PFSK-1 (cell line): ENCODE data around the gene FYB1.
A peak's percentile ranks its signal among the peaks of the same experiment; 100 is the strongest.

Experiments
- FOXP2 ChIP-seq: optimal IDR thresholded peaks from 2 replicates; pipeline ENCODE3; 2011; ENCODE audit warnings: borderline replicate concordance, control low read depth, inconsistent platforms; ENCODE audit not compliant: insufficient read depth; ENCODE audit errors: extremely low read length, extremely low read depth
- POLR2AphosphoS5 ChIP-seq: IDR thresholded peaks from 2 replicates; pipeline ENCODE4 v1.6.1; 2012; ENCODE audit warnings: low read depth, mild to moderate bottlenecking, control low read depth, low read length, moderate library complexity
- REST ChIP-seq, 2 experiments: IDR thresholded peaks; 2 replicates each; pipeline versions ENCODE4 v1.6.1 to v1.8.0; 2011 to 2012; ENCODE audit warnings: low read depth in 2 of 2, low read length in 2 of 2, control low read depth in 1 of 2, inconsistent platforms in 1 of 2, mild to moderate bottlenecking in 1 of 2, moderate library complexity in 1 of 2; ENCODE audit not compliant: insufficient read depth in 1 of 2
- SIN3A ChIP-seq: IDR thresholded peaks from 2 replicates; pipeline ENCODE4 v1.6.1; 2012; ENCODE audit warnings: mild to moderate bottlenecking, low read length, moderate library complexity, borderline replicate concordance; ENCODE audit not compliant: insufficient read depth
- TAF1 ChIP-seq: IDR thresholded peaks from 2 replicates; pipeline ENCODE4 v1.6.1; 2012; ENCODE audit warnings: low read length, control low read depth, borderline replicate concordance; ENCODE audit not compliant: insufficient read depth

Gene FYB1

GRCh38 chr5:39080168-39080567 is 139.2 kb downstream of the FYB1 start:
- TF ChIP-seq TAF1 (no peak), REST (IDR thresholded peaks at IDR 0.05; ENCODE audit: insufficient read depth in 1 of 2, low read depth in 2 of 2, low read length in 2 of 2) (no peak), FOXP2 (no peak), POLR2AphosphoS5 (no peak), SIN3A (no peak)

- TF ChIP-seq FOXP2 = no peak
- TF ChIP-seq TAF1 = no peak
- TF ChIP-seq POLR2AphosphoS5 = no peak
- no peak for TF ChIP-seq REST (IDR thresholded peaks at IDR 0.05; ENCODE audit: insufficient read depth in 1 of 2, low read depth in 2 of 2, low read length in 2 of 2)
- no peak for TF ChIP-seq SIN3A
Measured at GRCh38 chr5:39079147-39079546, 140.2 kb downstream of the FYB1 start.

GRCh38 chr5:39076757-39077728 is 142.3 kb downstream of the FYB1 start:
- TF ChIP-seq FOXP2 = no peak
- 0 out of 2 replicates have a peak, but pooled peaks have one; percentile 21 for TF ChIP-seq POLR2AphosphoS5

- TF ChIP-seq TAF1 (no peak), SIN3A (no peak), REST (IDR thresholded peaks at IDR 0.05; ENCODE audit: insufficient read depth in 1 of 2, low read depth in 2 of 2, low read length in 2 of 2) (no peak), POLR2AphosphoS5 (no peak), FOXP2 (no peak)
Measured at GRCh38 chr5:39076101-39076756, 143.1 kb downstream of the FYB1 start.

GRCh38 chr5:39074017-39074814 is 145.1 kb downstream of the FYB1 start, which contains the start of gene RICTOR:
TSS of gene RICTOR (minus strand) at chr5:39074399. CDS start at chr5:39074377, 22 bp downstream.
- TF ChIP-seq REST (IDR thresholded peaks at IDR 0.05; ENCODE audit: insufficient read depth in 1 of 2, low read depth in 2 of 2, low read length in 2 of 2) = no peak
- TF ChIP-seq POLR2AphosphoS5 = peak; percentile 83
- TF ChIP-seq TAF1 = peak; percentile 87
- TF ChIP-seq SIN3A = 0 out of 2 replicates have a peak, but pooled peaks have one; percentile 11
- TF ChIP-seq FOXP2 = peak; percentile 97
